ENCODE results near the gene MUSK.

The MUSK gene

DNA sequence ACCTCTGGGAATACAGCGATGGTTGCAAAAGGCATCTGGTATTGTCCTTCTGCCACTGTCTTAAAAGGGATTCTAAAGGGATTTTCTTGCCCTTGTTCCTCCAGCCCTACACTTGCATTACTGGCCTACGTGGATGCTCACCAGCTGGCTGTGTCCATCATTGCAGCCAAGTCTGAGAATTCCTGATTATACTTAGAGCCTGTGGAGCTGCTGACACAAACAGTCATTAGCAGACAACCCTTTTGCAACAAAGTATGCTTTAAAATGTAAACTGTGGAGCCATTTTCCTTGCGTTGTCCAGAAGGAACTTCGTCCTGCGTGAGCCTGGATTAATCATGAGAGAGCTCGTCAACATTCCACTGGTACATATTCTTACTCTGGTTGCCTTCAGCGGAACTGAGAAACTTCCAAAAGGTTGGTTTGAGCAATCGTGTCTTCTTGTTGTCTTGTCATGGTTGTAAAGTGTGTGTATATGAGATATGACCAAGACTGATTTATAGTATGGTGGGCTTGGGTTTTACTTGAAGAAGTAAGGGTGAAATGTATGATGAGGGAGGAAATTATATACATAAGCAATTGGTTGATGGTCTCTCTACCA is at the start of gene MUSK:
MUSK (plus strand) TSS at position 222 of the 598 bp plus-strand sequence; CDS start at position 336, 114 bp downstream.
- no peak for DNase-seq (ENCODE audit: extremely low read depth in 1 of 2, low read depth in 1 of 2)

- DNase-seq (ENCODE audit: extremely low read depth in 1 of 2, low read depth in 1 of 2) = no peak
These were observed 48.8 kb upstream of the MUSK start for GRCh38 chr9:110619831-110620230.

- no peak for DNase-seq (ENCODE audit: extremely low read depth in 1 of 2, low read depth in 1 of 2)
These were observed 47.9 kb upstream of the MUSK start for GRCh38 chr9:110620726-110621125.

DNA sequence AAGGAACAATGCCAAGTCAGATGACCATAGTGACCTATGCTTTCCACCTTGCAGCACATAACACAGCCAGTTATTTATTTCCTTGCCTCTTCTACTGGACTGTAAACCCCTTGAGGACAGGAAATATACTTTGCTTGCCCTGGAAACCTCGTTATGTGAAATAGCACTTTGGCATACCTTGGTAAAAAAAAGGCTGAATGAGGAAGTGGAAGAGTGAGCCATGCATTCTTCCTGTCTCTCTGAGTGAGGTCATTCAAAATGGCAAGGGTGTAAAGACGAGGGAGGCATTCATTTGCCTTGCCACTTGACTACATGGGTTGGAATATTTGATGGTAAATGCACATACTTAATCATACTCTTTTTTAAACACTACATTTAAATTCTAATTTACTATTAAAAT is 46.2 kb upstream of the MUSK start:
- DNase-seq (ENCODE audit: extremely low read depth in 1 of 2, low read depth in 1 of 2) = no peak

GRCh38 chr9:110623462-110624025 is 45.0 kb upstream of the MUSK start:
- DNase-seq (ENCODE audit: extremely low read depth in 1 of 2, low read depth in 1 of 2) = no peak

DNA sequence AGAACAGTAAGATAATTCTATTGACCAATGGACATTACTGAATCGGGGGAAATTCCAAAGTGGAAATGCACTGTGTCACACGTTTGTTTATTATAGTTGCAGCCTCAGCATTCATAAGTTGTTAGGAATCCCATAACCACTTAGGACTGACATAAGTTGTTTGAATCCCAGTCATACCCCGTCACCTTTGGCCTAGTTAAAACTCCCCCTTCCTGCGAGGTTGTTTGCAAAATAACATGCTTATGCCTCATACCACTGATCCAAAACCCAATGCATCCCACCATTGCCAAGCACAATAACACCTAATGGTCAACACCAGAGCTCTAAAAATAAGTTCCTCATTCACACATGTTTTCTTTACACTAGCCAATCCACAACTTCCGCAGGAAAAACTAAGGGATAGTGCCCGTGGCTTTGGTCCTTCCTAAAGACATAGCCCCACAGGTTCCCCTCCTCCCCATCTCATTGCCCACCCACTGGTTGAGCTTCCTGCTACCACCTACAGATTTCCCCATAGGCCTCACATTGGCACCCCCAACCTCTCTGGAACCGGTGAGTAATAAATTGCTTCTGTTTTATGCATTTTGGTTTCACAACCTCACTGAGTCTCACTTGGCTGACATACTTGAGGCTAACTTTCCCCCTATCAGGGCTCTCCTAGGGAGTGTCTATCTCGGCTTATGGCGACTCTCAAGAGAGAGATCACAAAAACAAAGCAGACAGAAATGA is 42.3 kb upstream of the MUSK start:
- no peak for DNase-seq (ENCODE audit: extremely low read depth in 1 of 2, low read depth in 1 of 2)

- DNase-seq (ENCODE audit: extremely low read depth in 1 of 2, low read depth in 1 of 2) = no peak
These were observed 33.0 kb upstream of the MUSK start for GRCh38 chr9:110635589-110635988.

DNA sequence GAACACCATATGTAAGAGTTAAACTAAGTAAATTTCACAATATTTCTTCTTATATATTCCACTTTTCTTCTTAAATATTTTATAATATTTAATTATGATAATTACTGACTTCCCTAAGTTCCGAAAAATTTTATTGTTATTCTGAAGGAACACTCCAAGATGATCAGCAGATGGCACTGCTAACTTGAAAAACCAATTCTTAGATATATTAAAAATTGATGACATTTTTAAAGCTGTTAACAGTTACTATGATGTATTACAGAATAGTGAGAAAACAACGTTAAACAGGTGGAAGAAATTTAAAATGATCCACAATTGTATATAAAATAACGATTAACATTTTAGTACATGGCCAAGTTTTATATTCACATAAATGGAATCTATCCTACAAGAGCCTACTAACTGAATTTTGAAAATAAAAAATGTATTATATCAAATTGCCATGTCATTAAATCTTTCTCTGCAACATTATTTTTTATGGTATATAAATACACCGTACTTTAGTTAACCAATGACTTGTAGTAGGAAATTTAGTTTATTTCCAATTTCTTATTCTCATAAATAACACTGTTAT is 30.1 kb upstream of the MUSK start:
- no peak for DNase-seq (ENCODE audit: extremely low read depth in 1 of 2, low read depth in 1 of 2)

DNA sequence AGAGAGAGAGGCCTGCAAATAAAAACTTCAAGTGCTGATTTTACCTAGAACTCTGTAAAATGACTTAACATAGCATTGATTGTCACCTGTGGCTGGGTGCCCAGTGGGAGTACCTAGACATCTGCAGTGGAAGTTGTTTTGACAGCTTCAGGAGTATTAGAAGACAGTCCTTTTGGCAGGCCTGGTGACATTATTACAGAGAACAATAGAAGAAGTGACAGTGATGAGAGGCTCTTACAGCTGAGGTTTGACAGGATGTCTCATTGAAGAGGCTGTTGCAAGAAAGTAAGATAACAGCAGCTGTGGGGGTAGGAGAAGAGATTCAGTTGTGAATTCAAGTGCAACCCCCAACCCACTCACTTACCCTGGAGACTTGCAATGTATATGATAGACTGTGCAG is 27.9 kb upstream of the MUSK start:
- DNase-seq (ENCODE audit: extremely low read depth in 1 of 2, low read depth in 1 of 2) = no peak

DNA sequence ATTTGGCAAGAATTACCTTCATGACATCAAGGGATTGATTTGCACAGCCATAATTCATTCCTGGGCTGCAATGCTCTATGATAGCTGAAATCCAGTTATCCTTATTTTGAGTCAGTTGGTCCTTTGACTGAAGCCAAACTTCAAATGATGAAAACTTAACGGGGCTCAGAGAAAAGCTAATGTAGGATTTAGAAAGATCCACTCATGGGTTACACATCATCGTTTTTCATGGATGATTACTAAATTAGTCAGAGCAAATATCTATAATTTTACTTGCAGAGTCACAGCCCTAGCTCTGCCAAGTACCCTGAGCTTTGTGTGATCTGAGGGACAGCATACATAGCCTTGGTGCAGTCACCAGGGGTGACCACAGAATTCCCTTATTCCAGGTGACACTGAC is 27.3 kb upstream of the MUSK start:
- DNase-seq (ENCODE audit: extremely low read depth in 1 of 2, low read depth in 1 of 2) = no peak

- DNase-seq (ENCODE audit: extremely low read depth in 1 of 2, low read depth in 1 of 2) = no peak
These were observed 19.9 kb upstream of the MUSK start for GRCh38 chr9:110648696-110649095.

- no peak for DNase-seq (ENCODE audit: extremely low read depth in 1 of 2, low read depth in 1 of 2)
These were observed 18.3 kb upstream of the MUSK start for GRCh38 chr9:110650261-110650660.

DNA sequence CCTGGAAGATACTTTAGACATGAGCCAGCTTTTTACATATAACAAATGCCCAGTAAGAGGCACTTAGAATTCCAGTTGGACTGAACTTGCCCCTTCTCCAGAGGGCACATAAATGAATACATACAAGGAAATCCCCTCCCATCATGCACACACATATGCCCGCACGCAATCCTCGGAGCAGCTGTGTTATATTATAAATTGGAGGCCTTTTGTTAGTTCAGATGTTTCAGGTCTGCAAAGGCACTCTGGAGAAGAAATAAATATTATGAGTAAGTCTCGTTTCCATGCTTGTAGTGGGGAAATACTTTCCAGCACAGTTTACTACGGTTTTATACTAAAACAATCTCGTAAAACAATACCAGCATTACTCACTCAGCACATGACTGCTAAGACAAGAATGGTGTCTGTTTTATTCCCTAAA is 17.6 kb upstream of the MUSK start:
- no peak for DNase-seq (ENCODE audit: extremely low read depth in 1 of 2, low read depth in 1 of 2)

DNA sequence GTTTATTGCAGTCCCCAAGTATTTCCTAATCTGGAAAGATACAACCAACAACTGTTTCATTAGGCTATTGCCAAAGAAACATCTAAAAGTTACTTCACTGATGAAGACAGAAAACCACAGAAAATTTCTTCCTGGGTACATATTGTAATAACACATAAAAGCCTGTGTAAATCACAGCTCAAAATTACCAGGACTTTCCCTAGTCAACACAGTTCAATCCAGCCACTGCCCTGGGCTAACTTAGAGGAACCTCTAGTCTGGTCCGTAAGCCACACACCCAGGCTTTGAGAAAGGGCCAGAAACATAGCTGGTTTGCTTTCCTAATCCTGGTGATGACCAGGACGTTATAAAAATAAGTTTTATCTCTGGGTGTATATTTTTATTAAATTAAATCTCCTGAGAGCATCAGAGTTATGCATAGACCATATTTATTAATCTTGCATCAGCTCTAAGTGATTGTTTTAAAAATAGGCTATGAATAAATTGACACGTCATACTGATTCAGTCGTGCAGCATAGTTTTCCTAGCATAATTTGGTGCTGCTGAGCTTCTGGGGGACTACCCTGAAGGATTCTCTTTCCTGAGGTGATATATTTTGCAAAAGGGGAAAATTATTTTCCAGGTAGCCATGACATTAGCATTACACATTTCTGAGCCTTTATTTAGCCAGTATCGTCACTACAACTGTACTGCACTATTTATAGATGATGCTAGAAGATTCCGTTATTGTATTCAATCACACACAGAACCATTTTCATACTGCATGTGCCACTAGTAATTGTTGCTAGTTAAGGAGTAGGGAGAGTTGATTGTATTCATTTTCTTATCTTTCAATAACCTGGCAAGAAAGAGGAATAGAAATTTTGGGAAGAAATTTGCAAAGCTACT is 12.6 kb upstream of the MUSK start:
- DNase-seq (ENCODE audit: extremely low read depth in 1 of 2, low read depth in 1 of 2) = no peak

DNA sequence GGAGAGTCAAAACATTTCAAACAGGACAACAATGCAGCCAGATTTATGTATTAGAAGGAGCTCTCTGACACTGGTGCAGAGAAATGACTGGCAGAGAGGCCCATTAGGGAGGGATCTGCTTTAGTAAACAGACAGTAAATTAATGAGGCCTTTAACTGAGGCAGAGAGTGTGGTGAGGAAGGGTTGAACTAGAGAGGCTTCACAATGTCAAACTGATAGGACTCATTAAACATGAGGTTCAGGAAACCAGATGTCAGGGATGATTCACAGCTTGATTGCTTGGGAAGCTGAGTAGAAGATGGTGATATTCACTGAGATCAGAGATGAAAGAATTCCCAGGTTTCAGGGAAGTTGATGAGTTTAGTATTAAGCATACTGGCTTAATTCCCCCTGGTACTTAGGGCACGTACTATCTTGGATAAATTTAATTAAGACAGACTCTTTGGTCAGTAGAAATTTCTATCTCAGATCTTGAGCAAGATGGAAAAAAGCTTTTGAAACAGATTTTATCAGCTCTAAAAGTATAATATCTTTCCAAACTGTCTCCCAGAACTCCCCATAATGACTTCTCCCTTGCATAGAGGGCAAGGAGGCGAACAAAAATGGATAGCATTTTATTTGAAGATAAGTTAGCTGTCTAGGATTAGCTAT is 8.6 kb upstream of the MUSK start:
- no peak for DNase-seq (ENCODE audit: extremely low read depth in 1 of 2, low read depth in 1 of 2)

DNA sequence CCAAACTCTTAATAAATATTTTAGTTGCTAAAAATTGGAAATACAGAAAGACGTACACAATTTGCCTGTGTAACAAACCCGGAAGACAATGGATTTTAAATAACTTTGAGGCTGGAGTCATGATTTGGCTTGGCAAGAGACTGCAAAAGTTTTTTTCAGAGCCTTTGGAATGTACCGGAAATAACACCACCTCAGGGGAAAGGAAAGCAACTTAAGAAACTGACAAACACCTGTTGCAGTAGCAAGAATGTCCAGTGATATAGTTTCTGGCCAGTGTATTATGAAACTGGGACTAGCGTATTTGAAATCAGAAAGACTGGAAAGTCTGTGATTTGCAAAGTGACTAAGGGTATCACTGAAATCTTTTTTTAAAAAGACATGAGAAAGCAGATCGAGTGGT is 842 bp downstream of the MUSK start:
- no peak for DNase-seq (ENCODE audit: extremely low read depth in 1 of 2, low read depth in 1 of 2)

- DNase-seq (ENCODE audit: extremely low read depth in 1 of 2, low read depth in 1 of 2) = no peak
These were observed 3.3 kb downstream of the MUSK start for GRCh38 chr9:110671849-110672248.

DNA sequence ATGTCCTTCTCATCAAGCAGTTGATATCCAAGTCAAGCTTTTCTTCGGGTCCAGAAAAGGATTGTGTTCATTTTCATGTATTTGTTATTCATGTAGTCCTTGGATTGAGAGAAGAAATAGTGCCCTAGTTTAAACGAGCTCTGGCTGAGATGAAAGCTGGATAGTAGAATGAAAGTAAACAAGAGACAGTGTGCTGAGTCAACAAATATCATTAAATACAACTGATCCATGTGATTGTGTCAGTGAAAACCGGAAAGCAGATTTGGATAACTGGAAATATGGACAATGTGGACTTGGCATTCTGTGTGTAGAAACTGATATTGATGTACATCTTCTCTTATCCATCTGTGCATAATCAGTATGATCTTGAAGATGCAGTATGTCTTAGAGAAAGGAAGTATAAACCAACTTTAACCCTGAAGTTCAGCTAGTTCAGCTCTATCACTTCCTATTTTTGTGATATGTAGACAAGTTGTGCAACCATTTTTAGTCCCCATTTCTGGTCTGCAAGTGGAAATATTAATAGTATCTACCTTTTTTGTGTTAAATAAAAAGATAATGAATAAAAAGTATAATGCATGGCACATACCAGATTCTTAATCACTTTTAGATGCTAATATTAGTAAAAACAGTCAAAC is 4.4 kb downstream of the MUSK start:
- DNase-seq (ENCODE audit: extremely low read depth in 1 of 2, low read depth in 1 of 2) = no peak

- no peak for DNase-seq (ENCODE audit: extremely low read depth in 1 of 2, low read depth in 1 of 2)
These were observed 18.9 kb downstream of the MUSK start for GRCh38 chr9:110687497-110687896.

GRCh38 chr9:110688329-110688728 is 19.7 kb downstream of the MUSK start:
- DNase-seq (ENCODE audit: extremely low read depth in 1 of 2, low read depth in 1 of 2) = no peak

Measured in activated CD8-positive, alpha-beta memory T cell treated with anti-CD3 and anti-CD28 coated beads for 1 hour (primary cell).